Neural progenitor cell (in vitro differentiated cells): ENCODE measurements around the gene SIRPA. TPM values are rescaled to one million over a fixed set of nuclear protein-coding genes. Genes with fewer than 3 reads are reported as not detected.

ENCODE experiments used
- DNase-seq: peaks from one replicate; pipeline ENCODE4 v3.0.0-alpha.2; 2016; ENCODE audit warnings: low spot score
- H2AFZ ChIP-seq: fragments of 200-600 bp; sonication (generic); replicated peaks from 2 replicates; pipeline ENCODE4 v1.6.1; 2016; ENCODE audit warnings: antibody characterized with exemption
- H3F3A ChIP-seq: fragments of 200-600 bp; sonication (generic); 2 replicates; pipeline ENCODE4 v1.6.1; 2016; ENCODE audit warnings: antibody characterized with exemption, low read depth
- H3K27ac ChIP-seq: fragments of 200-600 bp; sonication (generic); 2 replicates; pipeline ENCODE4 v1.5.1; 2016; ENCODE audit warnings: mild to moderate bottlenecking
- H3K27me3 ChIP-seq: fragments of 200-600 bp; sonication (generic); 2 replicates; pipeline ENCODE4 v1.6.1; 2016; ENCODE audit warnings: mild to moderate bottlenecking, moderate library complexity
- H3K36me3 ChIP-seq: fragments of 200-600 bp; sonication (generic); 2 replicates; pipeline ENCODE4 v1.5.1; 2016
- H3K4me1 ChIP-seq: fragments of 200-600 bp; sonication (generic); 2 replicates; pipeline ENCODE4 v1.6.1; 2016; ENCODE audit warnings: mixed run types
- H3K4me2 ChIP-seq: fragments of 200-600 bp; sonication (generic); 2 replicates; pipeline ENCODE4 v1.6.1; 2016
- H3K4me3 ChIP-seq: fragments of 200-600 bp; sonication (generic); 2 replicates; pipeline ENCODE4 v1.5.1; 2016
- H3K79me2 ChIP-seq: fragments of 200-600 bp; sonication (generic); 2 replicates; pipeline ENCODE4 v1.6.1; 2016; ENCODE audit warnings: low read depth
- H3K9ac ChIP-seq: fragments of 200-600 bp; sonication (generic); 2 replicates; pipeline ENCODE4 v1.6.1; 2016
- H3K9me3 ChIP-seq: fragments of 200-600 bp; sonication (generic); 2 replicates; pipeline ENCODE4 v1.5.1; 2016; ENCODE audit warnings: low read depth
- H4K20me1 ChIP-seq: fragments of 200-600 bp; sonication (generic); 2 replicates; pipeline ENCODE4 v1.6.1; 2016; ENCODE audit warnings: low read depth
- H3K27ac Mint-ChIP-seq: 3 replicates; pipeline ENCODE4 v1.8.0; 2021; ENCODE audit warnings: mixed read lengths
- H3K27me3 Mint-ChIP-seq: 2 replicates; pipeline ENCODE4 v1.8.0; 2022; ENCODE audit warnings: low read depth, mild to moderate bottlenecking, inconsistent platforms, moderate library complexity, mixed read lengths; ENCODE audit not compliant: insufficient read depth
- H3K36me3 Mint-ChIP-seq: 3 replicates; pipeline ENCODE4 v1.8.0; 2021; ENCODE audit warnings: mixed read lengths
- H3K4me1 Mint-ChIP-seq: 3 replicates; pipeline ENCODE4 v1.8.0; 2021; ENCODE audit warnings: mixed read lengths
- H3K4me3 Mint-ChIP-seq: 3 replicates; pipeline ENCODE4 v1.8.0; 2021; ENCODE audit warnings: mild to moderate bottlenecking, moderate library complexity, mixed read lengths
- H3K9me3 Mint-ChIP-seq: 3 replicates; pipeline ENCODE4 v1.8.0; 2020; ENCODE audit warnings: mixed read lengths
- EZH2 ChIP-seq: fragments of 200-600 bp; sonication (generic); IDR thresholded peaks from 2 replicates; pipeline ENCODE4 v1.6.1; 2017; ENCODE audit warnings: antibody characterized with exemption, mild to moderate bottlenecking, moderate library complexity
- EZH2phosphoT487 ChIP-seq: fragments of 200-600 bp; sonication (generic); IDR thresholded peaks from 2 replicates; pipeline ENCODE4 v1.6.1; 2017; ENCODE audit warnings: antibody characterized with exemption
- total RNA-seq: library from RNA; depleted of rRNA; stranded (reverse); fragments of >200 nt; gene quantifications from 2 replicates; pipeline ENCODE4 v1.2.3, GENCODE V29; 2015; ENCODE audit warnings: low replicate concordance
- TF ChIP-seq, protein P1 (sequence below): fragments of 200-600 bp; sonication (generic); IDR thresholded peaks from 2 replicates; pipeline ENCODE4 v1.5.1; 2017; ENCODE audit warnings: antibody characterized with exemption, mild to moderate bottlenecking

SIRPA gene
- total RNA-seq, 1 donor from 2014 or later, result 5.1 TPM

GRCh38 chr20:1915725-1916124, 20.5 kb downstream of the SIRPA start:
- Histone ChIP-seq H3K27ac (no peak overlapping the region), H3K4me1 (peaks cover 4% of the 10 kb centered on the region), H3K4me3 (no peak overlapping the region), H3K9me3 (peaks cover 3% of the 10 kb centered on the region), H3K36me3 (no peaks in the 10 kb centered on the region), H3K4me2 (no peak overlapping the region), H3F3A (no peaks in the 10 kb centered on the region), H3K79me2 (no peaks in the 10 kb centered on the region), H3K9ac (no peak overlapping the region), H4K20me1 (no peaks in the 10 kb centered on the region), H3K27me3 (no peaks in the 10 kb centered on the region), H2AFZ (no peak overlapping the region)
- no peak overlapping the region for H3K4me3 Mint-ChIP-seq
- TF ChIP-seq EZH2 (no peak), EZH2phosphoT487 (no peak)
- TF ChIP-seq, protein P1, sequence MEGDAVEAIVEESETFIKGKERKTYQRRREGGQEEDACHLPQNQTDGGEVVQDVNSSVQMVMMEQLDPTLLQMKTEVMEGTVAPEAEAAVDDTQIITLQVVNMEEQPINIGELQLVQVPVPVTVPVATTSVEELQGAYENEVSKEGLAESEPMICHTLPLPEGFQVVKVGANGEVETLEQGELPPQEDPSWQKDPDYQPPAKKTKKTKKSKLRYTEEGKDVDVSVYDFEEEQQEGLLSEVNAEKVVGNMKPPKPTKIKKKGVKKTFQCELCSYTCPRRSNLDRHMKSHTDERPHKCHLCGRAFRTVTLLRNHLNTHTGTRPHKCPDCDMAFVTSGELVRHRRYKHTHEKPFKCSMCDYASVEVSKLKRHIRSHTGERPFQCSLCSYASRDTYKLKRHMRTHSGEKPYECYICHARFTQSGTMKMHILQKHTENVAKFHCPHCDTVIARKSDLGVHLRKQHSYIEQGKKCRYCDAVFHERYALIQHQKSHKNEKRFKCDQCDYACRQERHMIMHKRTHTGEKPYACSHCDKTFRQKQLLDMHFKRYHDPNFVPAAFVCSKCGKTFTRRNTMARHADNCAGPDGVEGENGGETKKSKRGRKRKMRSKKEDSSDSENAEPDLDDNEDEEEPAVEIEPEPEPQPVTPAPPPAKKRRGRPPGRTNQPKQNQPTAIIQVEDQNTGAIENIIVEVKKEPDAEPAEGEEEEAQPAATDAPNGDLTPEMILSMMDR, result no peak
- H3K9me3 Mint-ChIP-seq, result no peaks in the 10 kb centered on the region
- H3K4me1 Mint-ChIP-seq, result no peaks in the 10 kb centered on the region
- H3K27ac Mint-ChIP-seq, result no peak overlapping the region
- no peak for DNase-seq
- no peaks in the 10 kb centered on the region for H3K27me3 Mint-ChIP-seq
- H3K36me3 Mint-ChIP-seq, result peaks cover 20% of the 10 kb centered on the region

- TF ChIP-seq EZH2 (no peak), EZH2phosphoT487 (no peak)
- TF ChIP-seq, protein P1, result no peak
- H3K27me3 Mint-ChIP-seq, result no peaks in the 10 kb centered on the region
- no peaks in the 10 kb centered on the region for H3K4me1 Mint-ChIP-seq
- H3K27me3 ChIP-seq, result no peaks in the 10 kb centered on the region
- no peak overlapping the region for H3K9ac ChIP-seq
- no peaks in the 10 kb centered on the region for H4K20me1 ChIP-seq
- no peak overlapping the region for H3K27ac ChIP-seq
- no peak overlapping the region for H3K27ac Mint-ChIP-seq
- H3K4me3 ChIP-seq, result no peak overlapping the region
- no peaks in the 10 kb centered on the region for H3F3A ChIP-seq
- no peak overlapping the region for H3K4me3 Mint-ChIP-seq
- H3K36me3 Mint-ChIP-seq, result peaks cover 13% of the 10 kb centered on the region
- no peak overlapping the region for H2AFZ ChIP-seq
- peaks cover 4% of the 10 kb centered on the region for H3K4me1 ChIP-seq
- no peaks in the 10 kb centered on the region for H3K36me3 ChIP-seq
- H3K4me2 ChIP-seq, result no peak overlapping the region
- DNase-seq, result no peak
- H3K79me2 ChIP-seq, result no peaks in the 10 kb centered on the region
- H3K9me3 ChIP-seq, result no peaks in the 10 kb centered on the region
- no peaks in the 10 kb centered on the region for H3K9me3 Mint-ChIP-seq
Measured at GRCh38 chr20:1917786-1918185, 22.6 kb downstream of the SIRPA start.

- no peak overlapping the region for H3K9ac ChIP-seq
- H2AFZ ChIP-seq, result no peak overlapping the region
- peaks cover 4% of the 10 kb centered on the region for H3K4me1 ChIP-seq
- TF ChIP-seq, protein P1, result no peak
- no peak for TF ChIP-seq EZH2phosphoT487
- TF ChIP-seq EZH2, result no peak
- H3K9me3 ChIP-seq, result no peaks in the 10 kb centered on the region
- H3K4me3 ChIP-seq, result no peak overlapping the region
- no peak for DNase-seq
- no peaks in the 10 kb centered on the region for H3K9me3 Mint-ChIP-seq
- H3K27me3 ChIP-seq, result no peaks in the 10 kb centered on the region
- H3K4me3 Mint-ChIP-seq, result no peak overlapping the region
- H3K27ac Mint-ChIP-seq, result no peak overlapping the region
- peaks cover 13% of the 10 kb centered on the region for H3K36me3 Mint-ChIP-seq
- no peaks in the 10 kb centered on the region for H3F3A ChIP-seq
- H3K27me3 Mint-ChIP-seq, result no peaks in the 10 kb centered on the region
- no peaks in the 10 kb centered on the region for H4K20me1 ChIP-seq
- H3K27ac ChIP-seq, result no peak overlapping the region
- no peaks in the 10 kb centered on the region for H3K36me3 ChIP-seq
- H3K4me1 Mint-ChIP-seq, result no peaks in the 10 kb centered on the region
- no peaks in the 10 kb centered on the region for H3K79me2 ChIP-seq
- no peak overlapping the region for H3K4me2 ChIP-seq
Measured at GRCh38 chr20:1918491-1919165, 23.4 kb downstream of the SIRPA start.
